ENCODE results near the gene CH25H. TPM values are rescaled to one million over a fixed set of nuclear protein-coding genes. Genes with fewer than 3 reads are reported as not detected.
"Not testable (repeated sequence)": the region's sequence is repeated elsewhere in the genome, so short reads cannot be mapped to it uniquely, and the experiment has no call there.

Gene CH25H, protein sequence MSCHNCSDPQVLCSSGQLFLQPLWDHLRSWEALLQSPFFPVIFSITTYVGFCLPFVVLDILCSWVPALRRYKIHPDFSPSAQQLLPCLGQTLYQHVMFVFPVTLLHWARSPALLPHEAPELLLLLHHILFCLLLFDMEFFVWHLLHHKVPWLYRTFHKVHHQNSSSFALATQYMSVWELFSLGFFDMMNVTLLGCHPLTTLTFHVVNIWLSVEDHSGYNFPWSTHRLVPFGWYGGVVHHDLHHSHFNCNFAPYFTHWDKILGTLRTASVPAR
- total RNA-seq (2021), result not detected in 2 replicates
- not detected for Bru-seq, nascent RNA
- not detected for BruChase-seq, experiment 1, labeled RNA remaining after a 2-hour chase
- BruChase-seq, experiment 2, labeled RNA remaining after a 6-hour chase, result not detected
- long read RNA-seq, result 0 reads

DNA sequence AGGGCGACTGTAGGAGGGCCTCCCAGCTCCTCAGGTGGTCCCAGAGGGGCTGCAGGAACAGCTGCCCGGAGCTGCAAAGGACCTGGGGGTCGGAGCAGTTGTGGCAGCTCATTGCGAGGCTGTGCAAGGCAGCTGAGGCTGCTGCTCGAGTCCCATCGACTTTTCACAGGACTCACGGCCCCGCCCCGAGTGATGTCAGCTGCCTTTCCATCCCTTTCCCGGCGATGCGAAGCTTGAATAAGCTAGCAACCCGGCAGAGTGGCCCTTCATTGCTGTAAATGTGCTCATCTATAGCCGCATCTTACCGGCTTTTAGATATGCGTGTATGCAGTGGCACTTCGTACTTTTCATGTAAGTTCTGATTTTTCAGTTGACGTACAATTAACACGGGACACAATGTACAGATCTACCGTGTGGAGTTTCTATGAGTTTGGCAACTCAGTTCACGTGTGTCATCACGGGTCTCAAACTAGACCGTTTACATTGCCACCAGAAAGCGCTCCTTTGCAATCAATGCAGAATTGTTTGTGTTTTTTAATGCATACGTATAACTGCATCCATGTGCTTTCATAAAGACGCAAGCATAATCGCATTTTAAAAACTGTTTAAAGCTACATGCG lies at the start of gene CH25H:
TSS of gene CH25H (minus strand) at position 137 of the 620 bp plus-strand sequence. CDS start at position 112, 25 bp downstream.
- DNase-seq, result peak in 1 of 2 experiments; percentile 15
- Histone ChIP-seq H3K9me2 (ENCODE audit: insufficient read depth) (no peaks in the 10 kb centered on the region), H3K27ac (no peak within 1 kb of the TSS), H3K79me2 (ENCODE audit: low read depth) (no peaks in the 10 kb centered on the region), H4K20me1 (ENCODE audit: insufficient read depth) (no peaks in the 10 kb centered on the region), H3K27me3 (ENCODE audit: insufficient read depth, low read depth) (no peaks in the 10 kb centered on the region), H2AFZ (0 out of 2 replicates have a peak within 1 kb of the TSS, but pooled peaks have one; percentile 11), H3K9me3 (ENCODE audit: insufficient read depth, low read depth) (peaks cover 3% of the 10 kb centered on the region; the same call in 1 of the 2 replicates), H3K4me2 (peak within 1 kb of the TSS; percentile 16; the same call in 1 of the 2 replicates), H3K4me3 (no peak within 1 kb of the TSS; the same call in 1 of the 2 replicates), H3K36me3 (ENCODE audit: low read depth) (no peaks in the 10 kb centered on the region), H3K4me1 (replicated peaks; ENCODE audit: insufficient read depth) (no peaks in the 10 kb centered on the region), H3F3A (ENCODE audit: insufficient read depth, low read depth) (no peaks in the 10 kb centered on the region)
- TF ChIP-seq, protein P1, sequence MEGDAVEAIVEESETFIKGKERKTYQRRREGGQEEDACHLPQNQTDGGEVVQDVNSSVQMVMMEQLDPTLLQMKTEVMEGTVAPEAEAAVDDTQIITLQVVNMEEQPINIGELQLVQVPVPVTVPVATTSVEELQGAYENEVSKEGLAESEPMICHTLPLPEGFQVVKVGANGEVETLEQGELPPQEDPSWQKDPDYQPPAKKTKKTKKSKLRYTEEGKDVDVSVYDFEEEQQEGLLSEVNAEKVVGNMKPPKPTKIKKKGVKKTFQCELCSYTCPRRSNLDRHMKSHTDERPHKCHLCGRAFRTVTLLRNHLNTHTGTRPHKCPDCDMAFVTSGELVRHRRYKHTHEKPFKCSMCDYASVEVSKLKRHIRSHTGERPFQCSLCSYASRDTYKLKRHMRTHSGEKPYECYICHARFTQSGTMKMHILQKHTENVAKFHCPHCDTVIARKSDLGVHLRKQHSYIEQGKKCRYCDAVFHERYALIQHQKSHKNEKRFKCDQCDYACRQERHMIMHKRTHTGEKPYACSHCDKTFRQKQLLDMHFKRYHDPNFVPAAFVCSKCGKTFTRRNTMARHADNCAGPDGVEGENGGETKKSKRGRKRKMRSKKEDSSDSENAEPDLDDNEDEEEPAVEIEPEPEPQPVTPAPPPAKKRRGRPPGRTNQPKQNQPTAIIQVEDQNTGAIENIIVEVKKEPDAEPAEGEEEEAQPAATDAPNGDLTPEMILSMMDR (conservative IDR thresholded peaks at IDR 0.05), result no peak
- no peak for TF ChIP-seq EZH2 (IDR thresholded peaks at IDR 0.05; ENCODE audit: low read depth)
- CTCF ChIA-PET, result interaction anchor here (0.7 kb wide), 1 partner anchor 364 kb away, joined by 3 read pairs; no protein-coding TSS in a partner anchor
- intact Hi-C loops (cut with micrococcal nuclease; ENCODE audit: unreplicated experiment), result no loop called here
- POLR2A ChIA-PET (ENCODE audit: unreplicated experiment), result interaction anchor here (0.6 kb wide), 1 partner anchor 331 kb away, joined by 4 read pairs; no protein-coding TSS in a partner anchor
- BruUV-seq (replicated peaks), result no TSS peak

DNA sequence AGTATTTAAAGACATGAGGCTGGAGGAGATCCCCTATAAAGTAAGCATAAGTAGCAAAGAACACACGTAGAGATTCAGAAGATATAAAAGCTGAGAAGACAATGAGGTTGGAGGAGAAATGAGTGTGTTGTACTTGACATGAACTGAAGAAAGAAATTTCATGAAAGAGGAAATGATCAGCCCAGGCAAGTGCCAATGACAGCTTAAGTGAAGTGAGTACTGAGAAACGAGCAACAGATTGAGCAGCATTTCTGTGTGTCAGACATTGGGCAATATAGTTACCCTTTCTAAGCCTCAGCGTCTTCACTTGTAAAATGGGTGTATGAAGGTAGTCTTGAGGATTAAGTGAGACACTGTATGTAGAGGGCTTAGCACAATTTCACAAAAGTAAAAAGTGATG lies 49.2 kb upstream of the CH25H start:
- Histone ChIP-seq H3K9me3 (ENCODE audit: insufficient read depth, low read depth) (no peaks in the 10 kb centered on the region), H3K4me1 (replicated peaks; ENCODE audit: insufficient read depth) (peaks cover 13% of the 10 kb centered on the region), H3K4me2 (no peak overlapping the region), H3K27ac (no peak overlapping the region), H3F3A (ENCODE audit: insufficient read depth, low read depth) (peaks cover 7% of the 10 kb centered on the region), H3K79me2 (ENCODE audit: low read depth) (0 out of 2 replicates have a peak, but pooled peaks cover 1% of the 10 kb centered on the region), H3K9me2 (ENCODE audit: insufficient read depth) (no peaks in the 10 kb centered on the region), H3K36me3 (ENCODE audit: low read depth) (no peaks in the 10 kb centered on the region), H2AFZ (no peak overlapping the region), H4K20me1 (ENCODE audit: insufficient read depth) (no peaks in the 10 kb centered on the region), H3K27me3 (ENCODE audit: insufficient read depth, low read depth) (no peaks in the 10 kb centered on the region), H3K4me3 (no peak overlapping the region)
- TF ChIP-seq, protein P1 (conservative IDR thresholded peaks at IDR 0.05), result no peak
- no peak for TF ChIP-seq EZH2 (IDR thresholded peaks at IDR 0.05; ENCODE audit: low read depth)
- no TSS peak for BruUV-seq (replicated peaks)
- POLR2A ChIA-PET (ENCODE audit: unreplicated experiment), result no interaction called here
- no peak for DNase-seq
- CTCF ChIA-PET, result no interaction called here
- intact Hi-C loops (cut with micrococcal nuclease; ENCODE audit: unreplicated experiment), result no loop called here

DNA sequence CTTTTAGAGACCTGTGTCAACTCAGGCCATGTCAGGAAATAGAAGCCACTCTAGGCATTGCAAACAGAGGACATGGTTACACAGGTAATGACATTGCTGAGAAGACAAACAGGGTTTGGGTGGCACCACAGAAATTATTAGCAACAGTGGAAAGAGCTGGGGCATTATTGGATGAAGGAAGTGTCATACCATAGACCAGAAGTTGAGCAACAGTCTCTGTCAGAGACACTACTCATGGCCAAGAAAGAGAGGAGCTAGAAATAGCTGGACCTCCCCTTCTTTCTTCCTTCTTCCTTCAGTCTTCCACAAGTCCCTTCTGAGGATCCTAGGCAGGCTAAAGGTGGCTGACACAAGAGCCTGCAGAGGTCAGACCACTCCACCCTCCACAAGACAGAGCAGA lies 48.7 kb upstream of the CH25H start:
- no peaks in the 10 kb centered on the region for H3K27me3 ChIP-seq (ENCODE audit: insufficient read depth, low read depth)
- BruUV-seq (replicated peaks), result no TSS peak
- H3K79me2 ChIP-seq (ENCODE audit: low read depth), result peaks cover 7% of the 10 kb centered on the region
- no peak overlapping the region for H3K4me2 ChIP-seq
- H4K20me1 ChIP-seq (ENCODE audit: insufficient read depth), result no peaks in the 10 kb centered on the region
- no peak overlapping the region for H3K4me3 ChIP-seq
- H3K4me1 ChIP-seq (replicated peaks; ENCODE audit: insufficient read depth), result peaks cover 10% of the 10 kb centered on the region
- no peak for DNase-seq
- H3F3A ChIP-seq (ENCODE audit: insufficient read depth, low read depth), result peaks cover 2% of the 10 kb centered on the region; the same call in 1 of the 2 replicates
- H3K27ac ChIP-seq, result no peak overlapping the region
- ChIA-PET CTCF (no interaction called here), POLR2A (ENCODE audit: unreplicated experiment) (interaction anchor here (0.7 kb wide), 1 partner anchor 19 kb away, joined by 7 read pairs; no protein-coding TSS in a partner anchor)
- intact Hi-C loops (cut with micrococcal nuclease; ENCODE audit: unreplicated experiment), result no loop called here
- TF ChIP-seq, protein P1 (conservative IDR thresholded peaks at IDR 0.05), result no peak
- no peak for TF ChIP-seq EZH2 (IDR thresholded peaks at IDR 0.05; ENCODE audit: low read depth)
- H3K9me2 ChIP-seq (ENCODE audit: insufficient read depth), result no peaks in the 10 kb centered on the region
- no peak overlapping the region for H2AFZ ChIP-seq
- no peaks in the 10 kb centered on the region for H3K9me3 ChIP-seq (ENCODE audit: insufficient read depth, low read depth)
- H3K36me3 ChIP-seq (ENCODE audit: low read depth), result no peaks in the 10 kb centered on the region

DNA sequence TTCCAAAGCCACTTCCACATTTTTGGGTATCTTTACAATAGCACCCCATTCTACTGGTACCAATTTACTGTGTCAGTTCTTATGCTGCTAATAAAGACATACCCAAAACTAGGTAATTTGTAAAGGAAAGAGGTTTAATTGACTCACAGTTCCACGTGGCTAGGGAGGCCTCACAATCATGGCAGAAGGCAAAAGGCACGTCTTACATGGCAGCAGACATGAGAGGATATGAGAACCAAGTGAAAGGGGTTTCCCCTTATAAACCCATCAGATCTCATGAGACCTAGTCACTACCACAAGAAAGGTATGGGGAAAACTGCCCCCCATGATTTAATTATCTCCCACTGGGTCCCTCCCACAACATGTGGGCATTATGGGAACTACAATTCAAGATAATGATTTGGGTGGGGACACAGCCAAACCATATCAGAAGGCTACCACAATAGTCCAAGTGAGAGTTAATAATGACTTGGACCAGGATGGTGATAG lies 48.0 kb upstream of the CH25H start:
- peaks cover 10% of the 10 kb centered on the region; the same call in 1 of the 2 replicates for H3K4me1 ChIP-seq (replicated peaks; ENCODE audit: insufficient read depth)
- intact Hi-C loops (cut with micrococcal nuclease; ENCODE audit: unreplicated experiment); POLR2A ChIA-PET (ENCODE audit: unreplicated experiment); H3K27ac ChIP-seq; BruUV-seq (replicated peaks); H3K27me3 ChIP-seq (ENCODE audit: insufficient read depth, low read depth); CTCF ChIA-PET; H2AFZ ChIP-seq; H3K36me3 ChIP-seq (ENCODE audit: low read depth); H3K9me3 ChIP-seq (ENCODE audit: insufficient read depth, low read depth); H3K9me2 ChIP-seq (ENCODE audit: insufficient read depth); H3K4me3 ChIP-seq; H4K20me1 ChIP-seq (ENCODE audit: insufficient read depth); H3K4me2 ChIP-seq; DNase-seq; H3F3A ChIP-seq (ENCODE audit: insufficient read depth, low read depth): not testable (repeated sequence)
- H3K79me2 ChIP-seq (ENCODE audit: low read depth), result peaks cover 14% of the 10 kb centered on the region
